ENCODE measurements around the gene CEP112.

Gene CEP112

GRCh38 chr17:65609749-65610148, 582.2 kb downstream of the CEP112 start:
- TF ChIP-seq CTCF (IDR thresholded peaks at IDR 0.05; ENCODE audit: insufficient read depth, missing control alignments) = no peak
- FAIRE-seq (no peak), DNase-seq (ENCODE audit: insufficient read length, low spot score) (no peak)

- DNase-seq (ENCODE audit: insufficient read length, low spot score) (no peak), FAIRE-seq (no peak)
- no peak for TF ChIP-seq CTCF (IDR thresholded peaks at IDR 0.05; ENCODE audit: insufficient read depth, missing control alignments)
These were observed 582.6 kb downstream of the CEP112 start for GRCh38 chr17:65609286-65609685.

- no peak for TF ChIP-seq CTCF (IDR thresholded peaks at IDR 0.05; ENCODE audit: insufficient read depth, missing control alignments)
- no peak for FAIRE-seq
- DNase-seq (ENCODE audit: insufficient read length, low spot score) = no peak
These were observed 587.9 kb downstream of the CEP112 start for GRCh38 chr17:65604070-65604469.

GRCh38 chr17:65601881-65602280, 590.1 kb downstream of the CEP112 start:
- no peak for DNase-seq (ENCODE audit: insufficient read length, low spot score)
- FAIRE-seq = no peak
- no peak for TF ChIP-seq CTCF (IDR thresholded peaks at IDR 0.05; ENCODE audit: insufficient read depth, missing control alignments)

GRCh38 chr17:65601145-65601544, 590.8 kb downstream of the CEP112 start:
- TF ChIP-seq CTCF (IDR thresholded peaks at IDR 0.05; ENCODE audit: insufficient read depth, missing control alignments) = no peak
- DNase-seq (ENCODE audit: insufficient read length, low spot score) = no peak
- FAIRE-seq = no peak

- no peak for TF ChIP-seq CTCF (IDR thresholded peaks at IDR 0.05; ENCODE audit: insufficient read depth, missing control alignments)
- DNase-seq (ENCODE audit: insufficient read length, low spot score) = no peak
- no peak for FAIRE-seq
These were observed 591.4 kb downstream of the CEP112 start for GRCh38 chr17:65600518-65600917.

- no peak for DNase-seq (ENCODE audit: insufficient read length, low spot score)
- TF ChIP-seq CTCF (IDR thresholded peaks at IDR 0.05; ENCODE audit: insufficient read depth, missing control alignments) = no peak
- FAIRE-seq = no peak
These were observed 592.3 kb downstream of the CEP112 start for GRCh38 chr17:65599650-65600049.
